Measurements from ENCODE around the gene LUZP1. TPM values are rescaled to one million over a fixed set of nuclear protein-coding genes. Genes with fewer than 3 reads are reported as not detected.
A peak's percentile ranks its signal among the peaks of the same experiment; 100 is the strongest.

Gene LUZP1
- total and polyA plus RNA-seq, 2 donors (not counting 3 experiments of a cell fraction or from before 2014, with no cell fraction given): 26.3 to 82.4 TPM

DNA sequence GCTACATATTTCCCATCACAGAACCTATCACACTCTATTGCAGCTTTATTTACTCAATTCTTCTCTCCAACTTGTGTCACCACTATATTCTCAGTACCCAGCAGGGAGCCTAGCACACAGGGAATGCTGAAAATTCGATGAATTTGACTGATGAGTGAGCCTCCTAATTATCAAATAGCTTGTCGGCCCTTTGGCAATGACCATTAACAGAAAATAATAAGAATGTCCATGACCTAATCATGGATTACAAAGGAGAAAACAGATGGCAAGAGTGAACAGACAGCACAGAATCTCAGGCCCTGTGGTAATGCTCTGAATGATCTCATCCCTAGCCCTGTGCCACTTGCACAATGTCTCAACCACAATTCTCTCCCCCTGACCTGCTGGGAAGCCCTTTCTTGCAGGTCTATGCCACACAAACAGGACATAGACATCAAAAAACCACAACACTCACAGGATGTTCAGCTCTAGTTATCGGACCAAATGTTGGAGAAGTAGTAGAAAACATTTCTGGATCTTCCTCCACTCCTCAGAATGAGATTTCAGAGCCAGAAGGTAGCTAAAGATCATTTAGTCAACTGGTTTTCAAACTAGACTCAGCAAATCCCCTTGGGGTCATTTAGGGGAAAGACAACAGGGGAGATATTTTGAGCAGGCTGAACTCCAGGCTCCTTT, 68.4 kb downstream of the LUZP1 start:
- ChIA-PET POLR2A (interaction anchor here (1.1 to 1.9 kb wide), 3 partner anchors 14 to 79 kb away, joined by 3 to 5 read pairs (median 3); no protein-coding TSS in a partner anchor), CTCF (interaction anchor here (0.9 to 17.3 kb wide), 19 partner anchors 8 to 440 kb away, joined by 3 to 671 read pairs (median 6); partner anchors contain the start of gene LUZP1)
- Histone ChIP-seq H3K27ac (ENCODE audit: insufficient read depth, low read depth, low read length) (peak overlapping the region; percentile 83), H4K20me1 (replicated peaks; ENCODE audit: control insufficient read depth, extremely low read depth, insufficient read depth, low read length) (no peaks in the 10 kb centered on the region), H3K4me3 (replicated peaks in 1 of 3; ENCODE audit: insufficient read depth in 1 of 3, low read depth in 1 of 3, low read length in 3 of 3) (no peak overlapping the region), H3K79me2 (ENCODE audit: control insufficient read depth, insufficient read depth, low read length) (peaks cover 70% of the 10 kb centered on the region), H3K4me2 (ENCODE audit: insufficient read depth, low read length) (peak overlapping the region; percentile 6), H3K36me3 (ENCODE audit: control insufficient read depth in 2 of 2, extremely low read depth in 1 of 2, insufficient read depth in 2 of 2, low read length in 2 of 2) (peaks cover 0 to 5% of the 10 kb centered on the region in 2 experiments), H3K4me1 (ENCODE audit: control insufficient read depth, extremely low read depth, insufficient read depth, low read length) (peaks cover 66% of the 10 kb centered on the region), H3K9me3 (replicated peaks; ENCODE audit: control insufficient read depth, insufficient read depth, low read length) (no peaks in the 10 kb centered on the region), H3K9me1 (replicated peaks; ENCODE audit: control insufficient read depth, extremely low read depth, insufficient read depth, low read length) (no peaks in the 10 kb centered on the region), H3K9ac (replicated peaks; ENCODE audit: extremely low read depth, insufficient read depth, low read length) (peak overlapping the region; percentile 52), H3K27me3 (ENCODE audit: control insufficient read depth in 2 of 2, insufficient read depth in 2 of 2, low read length in 2 of 2) (no peaks in the 10 kb centered on the region), H2AFZ (ENCODE audit: low read depth, low read length) (no peak overlapping the region)
- DNase-seq (ENCODE audit: low read depth, low spot score): peak; percentile 59
- TF ChIP-seq MYC (IDR thresholded peaks at IDR 0.05; ENCODE audit: low read depth, low read length) (no peak), POLR2A (IDR thresholded peaks at IDR 0.05; ENCODE audit: low read depth, low read length) (peak; percentile 23), FOS (IDR thresholded peaks at IDR 0.05; ENCODE audit: borderline replicate concordance, insufficient read depth, low read length) (peak; percentile 32), GATA2 (IDR thresholded peaks at IDR 0.05; ENCODE audit: insufficient read depth, insufficient read length, low read depth, low read length) (peak; percentile 21), POLR2AphosphoS5 (IDR thresholded peaks at IDR 0.05; ENCODE audit: insufficient read depth, low read depth, low read length) (no peak)
- TF ChIP-seq, protein P1, sequence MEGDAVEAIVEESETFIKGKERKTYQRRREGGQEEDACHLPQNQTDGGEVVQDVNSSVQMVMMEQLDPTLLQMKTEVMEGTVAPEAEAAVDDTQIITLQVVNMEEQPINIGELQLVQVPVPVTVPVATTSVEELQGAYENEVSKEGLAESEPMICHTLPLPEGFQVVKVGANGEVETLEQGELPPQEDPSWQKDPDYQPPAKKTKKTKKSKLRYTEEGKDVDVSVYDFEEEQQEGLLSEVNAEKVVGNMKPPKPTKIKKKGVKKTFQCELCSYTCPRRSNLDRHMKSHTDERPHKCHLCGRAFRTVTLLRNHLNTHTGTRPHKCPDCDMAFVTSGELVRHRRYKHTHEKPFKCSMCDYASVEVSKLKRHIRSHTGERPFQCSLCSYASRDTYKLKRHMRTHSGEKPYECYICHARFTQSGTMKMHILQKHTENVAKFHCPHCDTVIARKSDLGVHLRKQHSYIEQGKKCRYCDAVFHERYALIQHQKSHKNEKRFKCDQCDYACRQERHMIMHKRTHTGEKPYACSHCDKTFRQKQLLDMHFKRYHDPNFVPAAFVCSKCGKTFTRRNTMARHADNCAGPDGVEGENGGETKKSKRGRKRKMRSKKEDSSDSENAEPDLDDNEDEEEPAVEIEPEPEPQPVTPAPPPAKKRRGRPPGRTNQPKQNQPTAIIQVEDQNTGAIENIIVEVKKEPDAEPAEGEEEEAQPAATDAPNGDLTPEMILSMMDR (IDR thresholded peaks at IDR 0.05; ENCODE audit: extremely low read depth in 1 of 2, insufficient read depth in 1 of 2, low read depth in 1 of 2, low read length in 2 of 2): no peak
- TF ChIP-seq, protein P2, sequence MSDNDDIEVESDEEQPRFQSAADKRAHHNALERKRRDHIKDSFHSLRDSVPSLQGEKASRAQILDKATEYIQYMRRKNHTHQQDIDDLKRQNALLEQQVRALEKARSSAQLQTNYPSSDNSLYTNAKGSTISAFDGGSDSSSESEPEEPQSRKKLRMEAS (IDR thresholded peaks at IDR 0.05; ENCODE audit: insufficient read depth, insufficient read length): no peak
- intact Hi-C loops (cut with micrococcal nuclease): no loop called here
- FAIRE-seq: peak; percentile 47
- dilution Hi-C loops (cut with MboI; ENCODE audit: extremely low pct_ligation_motif_present, low sequenced_read_pairs): no loop called here
- BruUV-seq (replicated peaks): no TSS peak
